Stimulated activated CD4-positive, alpha-beta T cell treated with anti-CD3 and anti-CD28 coated beads, Interleukin-1b, Interleukin-23, amount 100 ng/mL, for 1 hour (primary cell): ENCODE results near the gene ZNF768.

Source experiments
- DNase-seq, 2 donors: peaks; one replicate each; pipeline ENCODE4 v3.0.0-alpha.2; 2020; ENCODE audit warnings: low read depth in 2 of 2

ZNF768 gene

DNA sequence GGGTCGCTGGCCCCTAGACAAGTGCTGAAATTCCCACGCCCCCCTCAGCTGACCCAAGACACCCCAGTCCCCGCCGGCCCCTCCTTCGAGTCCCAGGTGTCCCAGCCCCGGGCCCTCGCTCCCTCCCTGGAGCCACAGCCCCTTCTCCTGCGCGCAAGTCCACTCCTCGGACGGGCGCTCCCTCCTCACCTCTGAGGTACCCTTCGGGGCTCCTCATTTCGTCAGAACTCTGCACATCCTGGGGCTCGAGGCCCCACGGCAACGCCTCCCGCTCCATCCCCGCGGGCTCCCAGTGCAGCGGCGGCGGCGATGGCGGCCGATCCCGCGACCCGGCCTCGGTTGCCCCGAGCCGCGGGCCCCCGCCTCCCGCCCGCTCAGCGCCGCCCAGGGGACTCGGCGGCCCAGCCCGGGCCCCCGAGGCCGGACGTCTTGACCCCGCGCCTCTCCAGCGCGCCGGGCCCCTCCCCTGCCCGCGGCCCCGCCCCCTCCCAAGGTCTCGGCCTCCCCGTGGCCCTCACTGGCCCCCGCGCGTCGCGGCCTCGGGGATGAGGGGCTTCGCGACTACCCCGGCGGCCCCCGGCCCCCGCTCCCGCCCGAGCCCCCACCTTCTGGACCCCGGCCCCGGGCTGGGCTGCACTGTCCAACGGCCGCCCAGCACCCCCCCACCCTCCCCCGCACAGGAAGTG, at the start of gene ZNF768:
ZNF768 (minus strand) TSS at position 430 of the 686 bp plus-strand sequence; CDS start at position 277, 153 bp downstream.
- no peak for DNase-seq

- no peak for DNase-seq
Observed at GRCh38 chr16:30574678-30575077, 48.3 kb upstream of the ZNF768 start.

DNA sequence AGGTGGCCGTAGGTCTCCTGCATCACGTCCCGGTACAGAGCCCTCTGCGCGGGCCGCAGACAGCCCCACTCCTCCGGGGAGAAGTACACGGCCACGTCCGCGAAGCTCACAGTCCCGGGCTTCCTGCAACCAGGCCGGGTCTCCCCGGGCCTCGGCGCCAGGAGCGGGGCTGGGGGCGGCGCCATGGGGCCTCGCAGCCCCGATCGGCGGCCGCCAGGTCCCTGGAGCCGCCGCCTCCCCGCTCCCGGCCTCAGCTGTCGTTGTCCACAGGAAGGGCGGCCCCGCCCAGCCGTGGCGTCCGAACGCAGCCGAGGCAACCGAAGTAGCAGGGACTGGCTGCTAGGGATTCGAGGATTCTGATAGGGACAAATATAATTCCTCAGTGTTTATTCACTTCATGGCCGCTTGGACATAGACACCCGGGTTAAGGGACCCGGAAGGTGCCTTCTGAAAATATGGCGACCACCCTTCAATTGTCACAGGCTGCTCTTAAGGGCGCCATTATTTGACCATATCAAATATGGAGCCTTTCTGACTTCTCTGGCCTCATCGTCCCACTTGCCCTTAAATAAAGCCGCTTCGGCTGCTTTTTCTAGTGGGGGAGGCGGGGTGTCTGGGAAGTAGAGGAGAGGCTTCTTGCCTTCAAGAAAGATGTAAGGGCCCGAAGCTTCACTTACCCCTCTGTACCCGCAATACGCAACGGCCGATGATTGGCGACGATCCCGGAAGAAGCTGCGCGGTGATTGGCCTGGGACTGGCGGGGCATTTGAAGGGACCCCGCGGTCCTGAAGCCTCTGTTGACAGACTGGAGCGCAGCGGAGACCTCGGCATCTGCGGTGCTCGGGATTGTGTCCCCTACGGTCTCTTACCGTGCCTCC, 45.3 kb upstream of the ZNF768 start, which contains the start of gene ZNF688:
ZNF688 (minus strand) TSS at position 270 of the 878 bp plus-strand sequence; CDS start at position 185, 85 bp downstream.
- peak; percentile 78 to 88 for DNase-seq

DNA sequence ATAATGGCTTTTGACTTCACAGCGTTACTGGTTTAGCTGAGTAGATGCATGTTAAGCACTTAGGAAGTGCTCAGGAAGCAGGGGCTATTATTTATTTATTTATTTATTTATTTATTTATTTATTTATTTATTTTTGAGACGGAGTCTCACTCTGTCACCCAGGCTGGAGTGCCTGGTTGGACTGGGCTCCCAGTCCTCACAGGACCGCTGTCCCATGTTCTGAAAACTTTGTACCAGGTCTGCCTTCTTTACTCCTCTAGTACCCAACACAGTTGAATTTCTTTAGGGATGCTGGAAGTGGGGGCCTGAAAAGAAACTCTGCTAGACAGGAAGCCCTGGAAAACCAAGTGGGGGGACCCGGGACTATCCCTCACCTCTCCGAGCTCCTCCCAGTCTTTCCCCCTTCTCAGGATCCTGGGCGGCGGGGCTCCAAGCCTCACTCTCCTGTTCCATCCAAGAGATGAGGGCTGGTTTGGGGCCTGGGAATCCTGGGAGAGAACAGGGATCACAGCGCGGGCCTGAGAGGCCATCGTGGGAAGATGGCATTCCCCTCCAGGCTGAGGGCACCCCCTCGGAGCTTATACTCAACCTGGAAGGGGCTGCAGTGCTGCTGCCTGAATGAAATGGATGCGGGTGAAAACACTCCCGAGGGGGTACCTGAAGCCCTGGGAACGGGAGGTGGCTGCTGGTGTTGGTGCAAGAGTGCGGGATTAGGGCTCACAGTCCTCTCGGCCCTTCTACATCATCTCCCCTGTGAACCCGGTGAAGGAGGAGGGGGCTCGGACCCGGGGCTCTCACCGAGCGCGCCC, 44.5 kb upstream of the ZNF768 start:
- no peak for DNase-seq

- DNase-seq: no peak
Observed at GRCh38 chr16:30569746-30570635, 43.6 kb upstream of the ZNF768 start.

DNA sequence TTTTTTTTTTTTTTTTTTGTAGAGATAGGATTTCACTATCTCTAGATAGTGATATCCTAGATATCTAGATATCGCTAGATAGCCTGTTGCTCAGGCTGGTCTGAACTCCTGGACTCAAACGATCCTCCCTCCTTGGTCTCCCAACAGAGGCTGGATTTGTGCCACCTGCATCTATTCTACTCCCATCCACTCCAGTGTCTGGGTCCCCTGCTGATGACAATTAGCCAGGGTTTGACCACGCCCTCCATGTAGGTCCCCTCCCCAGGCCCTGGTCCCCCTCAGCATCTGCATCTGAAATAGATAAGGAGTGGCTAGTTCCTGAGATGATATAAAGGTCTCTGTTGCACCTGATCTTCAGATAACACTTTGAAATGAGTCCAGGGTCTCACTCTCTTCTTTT, 42.9 kb upstream of the ZNF768 start:
- DNase-seq: no peak

DNA sequence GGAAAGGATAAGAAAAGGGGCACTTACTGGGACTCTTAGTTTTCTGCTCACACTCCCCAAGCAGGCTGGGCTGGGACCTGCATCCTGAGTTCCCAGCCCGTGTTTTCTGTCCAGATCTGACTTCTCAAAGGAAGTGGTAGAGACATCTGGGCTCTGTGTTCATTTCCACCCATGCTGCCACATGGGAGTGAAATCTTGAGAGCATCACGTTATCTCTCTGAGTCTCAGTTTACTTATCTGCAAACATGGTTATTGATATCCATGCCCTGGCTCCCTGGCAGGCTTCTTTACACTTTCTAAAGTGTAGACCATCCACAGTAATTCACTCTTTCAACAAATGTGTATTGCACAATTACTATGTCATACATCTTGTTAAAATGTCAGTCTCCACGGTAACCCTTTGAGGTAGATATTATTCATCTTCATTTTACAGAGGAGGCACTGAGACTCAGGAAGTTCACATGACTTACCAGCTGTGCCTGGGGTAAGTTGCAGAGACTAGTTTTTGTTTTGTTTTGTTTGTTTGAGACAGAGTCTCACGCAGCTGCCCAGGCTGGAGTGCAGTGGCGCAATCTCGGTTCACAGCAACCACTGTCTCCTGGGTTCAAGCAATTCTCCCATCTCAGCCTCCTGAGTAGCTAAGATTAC, 41.7 kb upstream of the ZNF768 start:
- no peak for DNase-seq

DNA sequence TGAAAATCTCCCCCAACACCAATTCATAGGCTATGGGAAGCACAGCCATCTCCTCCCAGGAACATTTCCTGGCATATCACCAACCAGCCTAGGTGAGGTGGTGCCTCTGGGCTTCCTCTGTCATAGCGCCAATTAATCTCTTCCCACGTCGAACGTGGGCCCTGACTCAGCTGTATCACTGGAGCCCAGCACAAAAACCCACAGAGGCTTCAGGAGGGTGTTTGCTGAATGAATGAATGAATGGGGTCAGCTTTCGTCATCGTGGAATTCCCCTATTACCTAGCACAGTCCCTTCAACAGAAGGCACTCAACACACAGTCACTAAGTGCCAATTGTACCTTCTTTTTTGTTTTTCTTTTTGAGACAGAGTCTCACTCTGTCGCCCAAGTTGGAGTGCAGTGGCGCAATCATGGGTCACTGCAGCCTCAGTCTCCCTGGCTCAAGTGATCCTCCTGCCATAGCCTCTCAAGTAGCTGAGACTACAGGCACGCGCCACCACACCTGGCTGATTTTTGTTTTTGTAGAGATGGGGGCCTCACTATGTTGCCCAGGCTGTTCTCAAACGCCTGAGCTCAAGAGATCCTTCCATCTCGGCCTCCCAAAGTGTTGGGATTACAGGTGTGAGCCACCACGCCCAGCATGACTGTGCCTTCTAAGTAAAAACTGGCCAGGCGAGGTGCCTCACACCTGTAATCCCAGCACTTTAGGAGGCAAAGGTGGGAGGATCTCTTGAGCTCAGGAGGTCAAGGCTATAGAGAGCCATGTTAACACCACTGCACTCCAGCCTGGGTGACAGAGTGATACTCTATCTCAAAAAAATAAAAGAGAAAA, 41.0 kb upstream of the ZNF768 start:
- peak in 1 of 2 donors; percentile 22 for DNase-seq

DNA sequence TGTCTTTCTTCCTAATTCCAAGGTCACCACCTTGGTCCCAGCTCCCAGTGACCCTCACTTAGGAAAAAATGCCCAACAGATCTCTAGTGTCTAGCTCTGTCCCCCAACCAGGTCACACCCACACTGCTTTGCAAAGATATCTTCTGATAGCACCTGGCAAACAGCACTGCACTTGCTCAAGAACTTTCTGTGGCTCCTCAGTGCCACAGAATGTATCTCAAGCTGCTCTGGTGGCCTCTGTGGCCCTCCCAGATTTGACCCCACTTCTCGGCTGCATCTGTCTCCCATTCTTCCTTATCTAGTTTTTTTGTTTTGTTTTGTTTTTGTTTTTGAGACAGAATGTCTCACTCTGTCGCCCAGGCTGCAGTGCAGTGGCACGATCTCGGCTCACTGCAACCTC, 40.2 kb upstream of the ZNF768 start:
- DNase-seq: no peak

- DNase-seq: no peak
Observed at GRCh38 chr16:30565984-30566383, 39.6 kb upstream of the ZNF768 start.

GRCh38 chr16:30565526-30565925, 39.2 kb upstream of the ZNF768 start:
- no peak for DNase-seq

- no peak for DNase-seq
Observed at GRCh38 chr16:30562021-30562420, 35.7 kb upstream of the ZNF768 start.

- DNase-seq: no peak
Observed at GRCh38 chr16:30561089-30561816, 34.9 kb upstream of the ZNF768 start.

- no peak for DNase-seq
Observed at GRCh38 chr16:30559690-30560089, 33.3 kb upstream of the ZNF768 start.

DNA sequence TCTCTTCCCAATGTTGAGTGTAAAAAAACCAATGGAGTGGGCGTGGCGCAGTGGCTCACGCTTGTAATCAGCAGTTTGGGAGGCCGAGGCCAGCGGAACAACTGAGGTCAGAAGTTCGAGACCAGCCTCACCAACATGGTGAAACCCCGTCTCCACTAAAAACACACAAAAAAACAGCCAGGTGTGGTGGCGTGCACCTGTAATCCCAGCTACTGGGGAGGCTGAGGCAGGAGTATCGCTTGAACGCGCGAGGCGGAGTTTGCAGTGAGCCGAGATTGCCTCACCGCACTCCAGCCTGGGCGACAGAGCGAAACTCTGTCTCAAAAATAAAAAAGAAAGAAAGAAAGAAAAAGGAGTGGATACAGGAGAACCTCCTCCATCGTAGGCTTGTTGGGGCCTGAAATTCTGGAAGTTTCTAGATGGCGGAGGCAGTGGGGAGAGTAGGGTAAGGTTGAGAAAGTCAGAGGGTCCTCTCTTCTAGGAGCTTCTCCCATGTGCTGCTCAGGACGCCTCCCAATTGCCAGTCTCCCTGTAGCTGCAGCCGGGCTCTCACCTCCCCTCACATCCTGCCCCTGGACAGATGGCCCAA, 32.5 kb upstream of the ZNF768 start:
- no peak for DNase-seq

DNA sequence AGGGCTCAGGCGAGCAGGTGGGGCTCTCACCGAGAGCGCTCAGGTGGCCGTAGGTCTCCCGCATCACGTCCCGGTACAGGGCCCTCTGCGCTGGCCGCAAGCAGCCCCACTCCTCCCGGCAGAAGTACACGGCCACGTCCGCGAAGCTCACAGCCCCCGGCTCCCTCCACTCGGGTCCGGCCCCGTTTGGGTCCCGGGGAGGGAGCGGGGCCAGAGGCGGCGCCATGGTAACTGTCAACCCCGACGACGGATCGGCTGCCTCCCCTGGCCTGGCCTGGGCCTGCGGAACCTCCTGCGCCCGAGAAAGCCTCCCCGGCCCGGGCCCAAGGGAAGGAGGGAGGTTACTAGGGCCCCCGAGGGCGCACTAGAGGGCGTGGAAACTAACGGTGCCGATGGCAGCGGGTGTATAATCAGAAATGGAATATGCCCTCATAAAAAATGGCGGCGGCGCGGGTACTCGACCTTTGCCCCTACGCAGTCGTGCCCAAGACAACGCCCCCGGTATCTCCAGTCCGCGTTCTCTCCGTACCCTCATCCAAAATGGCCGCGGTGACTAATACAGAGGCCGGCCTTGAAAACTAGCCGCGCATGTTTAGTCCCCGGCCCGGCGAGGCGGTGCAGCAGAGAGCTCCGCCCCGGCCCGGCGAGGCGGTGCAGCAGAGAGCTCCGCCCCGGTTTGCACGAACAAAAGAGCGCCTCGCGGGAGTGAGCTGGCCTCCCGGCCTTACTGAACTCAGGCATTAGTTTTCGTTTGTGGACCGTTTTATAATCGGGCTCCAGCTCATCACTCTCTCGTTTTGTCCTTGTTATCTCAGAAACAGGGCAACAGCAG, 31.8 kb upstream of the ZNF768 start, which contains the start of gene ZNF764:
ZNF764 (minus strand) TSS at position 418 of the 832 bp plus-strand sequence; CDS start at position 226, 192 bp downstream.
- peak; percentile 89 to 95 for DNase-seq

GRCh38 chr16:30557707-30557956, 31.3 kb upstream of the ZNF768 start:
- no peak for DNase-seq

DNA sequence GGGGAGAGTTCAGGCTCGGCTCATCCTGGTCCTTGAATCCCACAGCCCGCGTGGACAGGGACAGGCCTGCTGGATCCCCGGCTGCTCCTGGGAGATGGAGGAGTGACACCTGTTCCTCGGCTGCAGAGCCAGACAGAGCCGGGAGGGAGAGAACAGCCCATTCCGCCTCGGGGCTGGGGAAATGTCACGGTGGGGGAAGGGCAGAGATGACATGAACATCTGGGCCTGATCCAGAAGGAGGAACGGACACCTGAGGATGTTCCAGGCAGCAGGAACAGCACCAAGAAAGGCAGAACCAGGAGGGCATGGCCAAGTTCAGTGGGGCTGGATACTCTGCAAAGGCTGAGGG, 29.7 kb upstream of the ZNF768 start:
- no peak for DNase-seq
